ENCODE results near the gene RILP.

RILP gene

DNA sequence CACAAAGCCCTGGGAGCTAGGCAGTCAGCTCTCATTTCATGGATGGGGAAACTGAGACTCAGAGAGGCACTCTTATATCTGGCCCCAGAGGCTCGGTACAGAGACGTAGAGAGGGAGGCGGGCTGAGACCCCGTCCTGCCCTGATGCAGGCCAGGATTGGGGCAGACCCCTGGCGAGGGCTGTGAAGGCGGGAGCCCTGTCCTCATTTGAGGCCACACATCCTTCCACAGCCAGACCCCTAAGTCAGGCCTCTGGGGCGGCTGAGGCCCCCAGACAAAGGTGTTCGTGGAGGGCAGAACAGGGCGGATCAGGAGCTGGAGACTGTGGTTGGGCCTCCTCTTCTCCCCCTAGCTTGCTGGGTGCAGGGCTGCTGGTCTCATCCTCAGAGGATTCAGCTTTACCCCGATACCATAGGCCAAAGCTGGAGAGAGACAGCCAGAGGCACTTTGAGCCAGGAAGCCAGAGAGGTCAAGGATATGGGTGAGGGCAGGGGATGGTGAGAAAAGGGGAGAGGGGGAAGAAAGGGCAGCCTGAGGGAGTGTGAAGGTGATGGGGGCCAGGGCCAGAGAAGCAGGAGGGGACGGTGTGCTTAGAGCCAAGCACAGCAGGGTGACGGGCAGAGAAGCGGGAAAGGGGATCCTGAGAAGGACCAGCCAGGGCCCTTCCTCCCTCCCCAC lies 3.3 kb downstream of the RILP start:
- TF ChIP-seq, protein P1, sequence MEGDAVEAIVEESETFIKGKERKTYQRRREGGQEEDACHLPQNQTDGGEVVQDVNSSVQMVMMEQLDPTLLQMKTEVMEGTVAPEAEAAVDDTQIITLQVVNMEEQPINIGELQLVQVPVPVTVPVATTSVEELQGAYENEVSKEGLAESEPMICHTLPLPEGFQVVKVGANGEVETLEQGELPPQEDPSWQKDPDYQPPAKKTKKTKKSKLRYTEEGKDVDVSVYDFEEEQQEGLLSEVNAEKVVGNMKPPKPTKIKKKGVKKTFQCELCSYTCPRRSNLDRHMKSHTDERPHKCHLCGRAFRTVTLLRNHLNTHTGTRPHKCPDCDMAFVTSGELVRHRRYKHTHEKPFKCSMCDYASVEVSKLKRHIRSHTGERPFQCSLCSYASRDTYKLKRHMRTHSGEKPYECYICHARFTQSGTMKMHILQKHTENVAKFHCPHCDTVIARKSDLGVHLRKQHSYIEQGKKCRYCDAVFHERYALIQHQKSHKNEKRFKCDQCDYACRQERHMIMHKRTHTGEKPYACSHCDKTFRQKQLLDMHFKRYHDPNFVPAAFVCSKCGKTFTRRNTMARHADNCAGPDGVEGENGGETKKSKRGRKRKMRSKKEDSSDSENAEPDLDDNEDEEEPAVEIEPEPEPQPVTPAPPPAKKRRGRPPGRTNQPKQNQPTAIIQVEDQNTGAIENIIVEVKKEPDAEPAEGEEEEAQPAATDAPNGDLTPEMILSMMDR (IDR thresholded peaks at IDR 0.05; ENCODE audit: low read depth, low read length), result no peak
- H3K4me3 ChIP-seq (ENCODE audit: low read depth, low read length), result no peak overlapping the region

DNA sequence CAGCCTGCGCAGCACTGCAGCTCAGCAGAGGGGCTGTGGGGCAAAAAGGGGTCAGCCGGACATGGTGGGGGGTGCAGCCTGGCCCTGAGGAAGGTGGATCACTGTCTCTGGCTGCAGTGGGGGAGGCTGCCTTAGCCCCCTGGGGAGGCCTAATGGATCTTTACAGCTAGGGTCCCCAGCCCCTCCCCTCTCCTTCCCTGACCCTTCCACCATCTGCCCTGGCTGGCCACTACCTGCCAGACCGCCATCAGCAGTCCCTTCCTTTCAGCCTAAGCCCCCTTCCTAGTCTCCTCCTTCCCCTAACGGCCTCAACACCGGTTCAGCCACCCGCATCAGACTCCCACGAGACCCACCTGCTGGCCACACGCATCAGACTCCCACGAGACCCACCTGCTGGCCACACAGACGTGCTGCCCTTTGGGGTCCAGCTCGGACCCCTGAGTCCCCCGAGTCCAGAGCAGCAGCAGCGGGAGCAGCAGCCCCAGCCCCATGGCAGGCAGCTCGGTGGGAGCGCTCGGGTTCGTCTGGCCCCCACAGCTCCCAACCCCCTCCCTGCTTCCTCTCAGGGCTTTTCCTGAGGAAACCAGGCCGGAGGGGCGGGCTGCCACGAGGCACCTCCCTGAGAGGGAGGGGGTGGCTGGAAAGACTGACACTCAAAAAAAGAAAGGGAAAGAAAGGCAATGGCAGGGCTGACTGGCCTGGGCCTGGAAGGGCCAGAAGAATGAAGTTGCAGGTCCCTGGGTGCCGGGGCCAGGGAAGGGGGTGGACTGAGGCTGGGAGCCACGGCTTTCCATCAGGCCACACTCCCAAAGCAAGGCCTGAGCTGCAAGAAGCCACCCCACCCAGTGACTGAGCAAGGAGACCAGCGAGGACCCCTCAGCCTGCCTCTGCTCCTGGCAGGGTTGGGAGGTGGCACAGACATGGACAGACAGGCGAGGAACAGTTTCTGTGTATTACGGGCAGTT lies 4.2 kb downstream of the RILP start, which contains the start of gene SCARF1:
SCARF1 (minus strand) TSS at position 526 of the 965 bp plus-strand sequence; CDS start at position 491, 35 bp downstream.
- H3K4me3 ChIP-seq (ENCODE audit: low read depth, low read length), result no peak within 1 kb of the TSS

DNA sequence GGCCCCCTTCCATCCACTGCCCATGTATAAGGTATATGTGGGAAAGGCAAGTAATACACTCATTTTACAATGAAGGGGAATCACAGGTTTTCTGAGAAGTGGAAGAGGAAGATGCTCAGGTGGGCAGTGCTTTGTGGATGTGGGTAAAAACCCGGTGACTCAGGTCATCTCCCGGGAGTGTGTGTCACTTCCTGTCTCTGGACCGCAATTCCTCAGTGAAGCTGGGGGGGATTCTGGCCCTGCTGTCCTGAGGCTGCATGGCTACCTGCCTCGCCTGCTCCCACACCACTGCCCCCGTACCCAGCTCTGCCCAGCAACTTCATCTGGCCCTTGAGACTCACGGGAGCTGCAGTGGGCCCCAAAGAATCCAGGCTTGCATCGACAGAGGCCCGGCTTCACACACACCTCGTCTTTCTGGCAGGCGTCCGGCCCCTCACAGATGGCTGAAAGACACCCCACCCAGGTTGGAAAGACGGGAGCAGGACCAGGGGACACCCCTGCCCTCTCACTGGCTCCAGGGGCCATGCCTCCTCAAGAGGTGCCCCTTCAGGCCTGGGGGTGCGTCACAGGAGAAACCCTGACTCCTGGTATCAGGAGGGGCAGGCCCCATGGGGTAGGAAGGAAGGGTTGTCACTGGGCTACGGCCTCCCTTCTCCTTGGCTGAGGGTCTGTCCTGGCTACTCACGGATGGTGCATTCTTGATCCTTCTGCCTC lies 5.0 kb downstream of the RILP start:
- TF ChIP-seq, protein P1 (IDR thresholded peaks at IDR 0.05; ENCODE audit: low read depth, low read length), result no peak
- H3K4me3 ChIP-seq (ENCODE audit: low read depth, low read length), result no peak overlapping the region

More for the DNA sequence above, 4.2 kb downstream of the RILP start, which contains the start of gene SCARF1:
- TF ChIP-seq, protein P1 (IDR thresholded peaks at IDR 0.05; ENCODE audit: low read depth, low read length), result no peak

DNA sequence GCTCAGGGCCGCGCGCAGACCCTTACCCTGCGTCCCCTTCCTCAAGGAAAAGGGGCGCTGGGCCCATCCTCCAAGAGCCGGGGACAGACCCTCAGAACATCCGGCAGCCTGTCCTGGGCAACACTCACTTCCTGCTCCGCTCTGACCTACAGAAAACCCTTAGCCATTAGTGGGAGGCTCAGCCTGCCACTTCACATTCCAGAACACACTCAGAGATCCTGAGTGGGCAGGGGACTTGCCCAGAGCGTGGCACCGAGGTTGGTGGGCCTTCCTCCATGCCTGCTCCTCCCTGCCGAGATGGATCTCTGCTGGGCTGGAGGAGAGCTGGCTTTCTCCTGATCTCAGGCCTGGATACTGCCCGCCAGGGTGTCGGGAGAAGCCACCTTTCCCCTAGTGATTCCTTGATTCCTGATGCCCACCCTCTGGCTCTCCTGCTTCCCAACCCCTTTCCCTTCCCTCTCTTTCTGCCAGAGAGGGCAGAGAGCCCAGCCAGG lies 5.6 kb downstream of the RILP start:
- TF ChIP-seq, protein P1 (IDR thresholded peaks at IDR 0.05; ENCODE audit: low read depth, low read length), result no peak
- H3K4me3 ChIP-seq (ENCODE audit: low read depth, low read length), result no peak overlapping the region

DNA sequence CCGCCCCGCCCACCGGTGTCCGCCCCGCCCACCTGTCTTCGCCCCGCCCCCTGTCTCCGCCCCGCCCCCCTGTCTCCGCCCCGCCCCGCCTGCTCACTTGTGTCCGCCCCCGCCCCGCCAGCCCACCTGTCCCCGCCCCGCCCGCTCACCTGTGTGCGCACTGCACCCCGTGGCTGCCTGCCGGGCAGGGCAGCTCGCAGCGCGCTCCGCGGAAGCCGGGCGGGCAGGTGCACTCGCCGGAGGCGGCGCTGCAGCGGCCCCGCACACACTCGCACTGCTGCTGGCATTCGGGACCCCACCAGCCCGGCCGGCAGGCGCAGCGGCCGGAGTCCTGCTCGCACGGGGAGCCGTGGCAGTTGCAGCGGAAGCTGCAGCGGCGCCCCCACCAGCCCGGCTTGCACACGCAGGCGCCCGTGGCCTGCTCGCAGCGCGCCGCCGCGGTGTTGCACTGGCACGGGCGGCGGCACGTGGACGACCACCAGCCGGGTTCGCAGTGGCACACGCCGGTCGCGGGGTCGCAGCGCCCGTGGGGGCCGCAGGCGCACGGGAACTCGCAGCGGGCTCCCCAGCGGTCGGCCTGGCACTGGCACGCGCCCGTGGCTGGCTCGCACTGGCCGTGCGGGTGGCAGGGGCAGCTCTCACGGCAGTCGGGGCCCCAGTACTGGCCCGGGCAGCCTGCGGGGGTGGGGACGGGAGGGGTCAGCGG lies 6.2 kb downstream of the RILP start:
- TF ChIP-seq, protein P1 (IDR thresholded peaks at IDR 0.05; ENCODE audit: low read depth, low read length), result no peak
- no peak overlapping the region for H3K4me3 ChIP-seq (ENCODE audit: low read depth, low read length)

DNA sequence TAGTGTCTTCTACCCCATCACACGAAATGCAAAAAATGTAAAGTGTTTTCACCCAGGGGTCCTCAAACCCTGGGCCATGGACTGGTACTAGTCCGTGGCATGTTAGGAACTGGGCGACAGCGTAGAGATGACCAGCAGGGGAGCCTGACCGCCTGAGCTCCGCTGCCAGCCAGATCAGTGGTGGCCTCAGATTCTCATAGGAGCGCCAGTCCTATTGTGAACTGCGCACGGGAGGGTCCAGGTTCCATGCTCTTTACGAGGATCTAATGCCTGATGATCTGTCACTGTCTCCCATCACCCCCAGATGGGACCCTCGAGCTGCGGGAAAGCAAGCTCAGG lies 8.6 kb downstream of the RILP start:
- no peak overlapping the region for H3K4me3 ChIP-seq (ENCODE audit: low read depth, low read length)
- TF ChIP-seq, protein P1 (IDR thresholded peaks at IDR 0.05; ENCODE audit: low read depth, low read length), result no peak

Data from WI38 (cell line).